K562 (cell line): ENCODE data around the gene GGT5. TPM values are rescaled to one million over a fixed set of nuclear protein-coding genes. Genes with fewer than 3 reads are reported as not detected.
"Not testable (repeated sequence)": the region's sequence is repeated elsewhere in the genome, so short reads cannot be mapped to it uniquely, and the experiment has no call there.

Experiments
- ATAC-seq: fragments of 200-7000 bp; cut with Tn5 transposase; 3 replicates; pipeline ENCODE4 v1.9.1; 2020; ENCODE audit warnings: moderate library complexity
- BruUV-seq: library from RNA; stranded (reverse); fragments of 400-500 nt; replicated peaks from 2 replicates; lab custom pipeline; 2021; lab: Mats Ljungman, UMichigan
- CTCF ChIA-PET: fragments of 300-600 bp; formaldehyde crosslinking; extraction: SDS; loops from one replicate; lab custom pipeline; 2021; ENCODE audit warnings: low intra/inter-chr PET ratio; lab: Yijun Ruan, JAX
- POLR2A ChIA-PET: fragments of 300-600, 350-650 bp; sonication (Branson Sonifier 250); formaldehyde crosslinking; extraction: SDS; loops from one replicate; lab custom pipeline; 2021; ENCODE audit warnings: antibody characterized with exemption, inconsistent platforms; lab: Yijun Ruan, JAX
- DNase-seq, 4 experiments: peaks; one replicate each; pipeline versions ENCODE4 v3.0.0 to v3.0.0-alpha.2; 2011 to 2018; ENCODE audit warnings: low spot score in 3 of 4, mixed read lengths in 3 of 4; ENCODE audit errors: extremely low read depth in 1 of 4
- FAIRE-seq: peaks from 2 replicates; lab custom pipeline; 2011; peaks lifted over from hg19 to GRCh38; lab: Jason Lieb, UNC
- H2AFZ ChIP-seq: 2 replicates; pipeline ENCODE4 v1.6.0; 2011; ENCODE audit warnings: low read depth, low read length, control low read depth, inconsistent platforms
- H3K27ac ChIP-seq: fragments of 200-600 bp; 3 replicates; pipeline ENCODE4 v1.8.0; 2011; ENCODE audit warnings: low read depth, mild to moderate bottlenecking, control low read depth, inconsistent platforms, low read length, moderate library complexity, mixed read lengths; ENCODE audit errors: extremely low read depth
- H3K27me3 ChIP-seq, 2 experiments: fragments of 300-600 bp in 1 of 2; 2 replicates in 1 of 2; 3 replicates in 1 of 2; pipeline versions ENCODE4 v1.6.0 to v1.8.0; 2011; ENCODE audit warnings: inconsistent platforms in 2 of 2, low read length in 2 of 2, mild to moderate bottlenecking in 1 of 2, mixed read lengths in 1 of 2, moderate library complexity in 1 of 2; ENCODE audit not compliant: control insufficient read depth in 2 of 2, insufficient read depth in 2 of 2
- H3K36me3 ChIP-seq: fragments of 300-600 bp; 3 replicates; pipeline ENCODE4 v1.8.0; 2011; ENCODE audit warnings: mild to moderate bottlenecking, low read length, inconsistent platforms; ENCODE audit not compliant: control insufficient read depth, insufficient read depth
- H3K4me1 ChIP-seq, 2 experiments: fragments of 200-600 bp in 1 of 2; replicated peaks in 1 of 2; 2 replicates in 1 of 2; 3 replicates in 1 of 2; pipeline versions ENCODE4 v1.5.1 to v1.8.0; 2011; ENCODE audit warnings: inconsistent platforms in 2 of 2, low read length in 2 of 2, mild to moderate bottlenecking in 1 of 2, mixed read lengths in 1 of 2, moderate library complexity in 1 of 2; ENCODE audit not compliant: control insufficient read depth in 2 of 2, insufficient read depth in 2 of 2
- H3K4me2 ChIP-seq: 2 replicates; pipeline ENCODE4 v1.6.1; 2011; ENCODE audit warnings: low read length, control low read depth, inconsistent platforms, mixed read lengths; ENCODE audit not compliant: insufficient read depth
- H3K4me3 ChIP-seq: fragments of 200-600 bp; sonication (generic), shearing (Covaris generic); 2 replicates; pipeline ENCODE4 v1.5.1; 2016; ENCODE audit warnings: control low read depth, inconsistent platforms
- H3K79me2 ChIP-seq: fragments of 200-600 bp; 3 replicates; pipeline ENCODE4 v1.8.0; 2011; ENCODE audit warnings: low read length, inconsistent platforms; ENCODE audit not compliant: control insufficient read depth, insufficient read depth
- H3K9ac ChIP-seq, 2 experiments: 2 replicates each; pipeline versions ENCODE4 v1.6.0 to v1.6.1; 2011; ENCODE audit warnings: low read depth in 2 of 2, low read length in 2 of 2, control low read depth in 1 of 2, inconsistent platforms in 1 of 2, mild to moderate bottlenecking in 1 of 2, mixed read lengths in 1 of 2; ENCODE audit not compliant: insufficient read depth in 1 of 2
- H3K9me1 ChIP-seq: one replicate; pipeline ENCODE4 v1.6.0; 2011; ENCODE audit warnings: inconsistent platforms, mild to moderate bottlenecking, low read length, moderate library complexity; ENCODE audit not compliant: control insufficient read depth, insufficient read depth
- H3K9me3 ChIP-seq: replicated peaks from 2 replicates; pipeline ENCODE4 v1.5.1; 2011; ENCODE audit warnings: low read depth, low read length, inconsistent platforms; ENCODE audit not compliant: control insufficient read depth, insufficient read depth
- H4K20me1 ChIP-seq: replicated peaks from 2 replicates; pipeline ENCODE4 v1.6.1; 2011; ENCODE audit warnings: low read length, inconsistent platforms, mixed read lengths; ENCODE audit not compliant: control insufficient read depth, insufficient read depth
- ADNP ChIP-seq: fragments of 200-800 bp; sonication (Bioruptor generic); IDR thresholded peaks from 2 replicates; pipeline ENCODE4 v1.6.1; 2016; ENCODE audit warnings: missing genetic modification characterization, missing compliant biosample characterization
- CREM ChIP-seq: IDR thresholded peaks from 2 replicates; pipeline ENCODE4 v1.6.1; 2014; ENCODE audit warnings: antibody characterized with exemption, low read depth
- KLF10 ChIP-seq: fragments of 250-450 bp; sonication (Bioruptor Pico); IDR thresholded peaks from 2 replicates; pipeline ENCODE4 v1.6.1; 2021; ENCODE audit warnings: matching md5 sums
- NRF1 ChIP-seq, 2 experiments: fragments of 450-650 bp; IDR thresholded peaks in 1 of 2; conservative IDR thresholded peaks in 1 of 2; 2 replicates each; pipeline ENCODE4 v1.6.1; 2014; ENCODE audit warnings: mild to moderate bottlenecking in 2 of 2
- WGBS: fragments of 100-300 bp; shearing (Covaris generic); methylation state at CpG from one replicate; pipeline ENCODE4 v1.1.6; 2016; ENCODE audit warnings: low coverage, mixed read lengths; ENCODE audit not compliant: insufficient coverage; ENCODE audit errors: missing lambda C conversion rate; 5-methylcytosine and 5-hydroxymethylcytosine counted together
- in situ Hi-C: fragments of 300-500 bp; cut with MboI; formaldehyde crosslinking; loops from 4 replicates; pipeline ENCODE4 v1.15.0; 2018; ENCODE audit warnings: inconsistent platforms, mixed read lengths
- intact Hi-C: fragments of 100-400 bp; cut with micrococcal nuclease; formaldehyde crosslinking; loops from 2 replicates; pipeline ENCODE4 v1.14.2; 2022
- polyA plus RNA-seq, 8 experiments: library from polyadenylated mRNA; depleted of rRNA in 4 of 8; stranded (reverse) in 5 of 8; unstranded in 3 of 8; fragments of >200 nt; fragmentation: Nextera tagmentation in 2 of 8; fragmentation: Illumina TruSeq in 1 of 8; extraction: Ambion mirVana in 2 of 8; extraction: Trizol in 1 of 8; gene quantifications; 2 replicates each; pipeline versions ENCODE4 v1.2.1 to v1.2.3, GENCODE V29; 2011 to 2014; ENCODE audit warnings: inconsistent platforms in 1 of 8, missing spikeins in 1 of 8
- total RNA-seq, 7 experiments: library from RNA; depleted of rRNA in 6 of 7; stranded (reverse); fragments of >200 nt in 6 of 7; fragmentation: Illumina TruSeq in 2 of 7; extraction: Trizol in 2 of 7; gene quantifications; 2 replicates each; pipeline versions ENCODE4 v1.2.1 to v1.2.3, GENCODE V29; 2011 to 2021; ENCODE audit warnings: low replicate concordance in 1 of 7

The GGT5 gene
- total and polyA plus RNA-seq, 9 of the 15 experiments (the other 6 are each of a cell fraction or from before 2014, with no cell fraction given): 0.07 to 0.69 (median 0.18) TPM; not detected in 4

DNA sequence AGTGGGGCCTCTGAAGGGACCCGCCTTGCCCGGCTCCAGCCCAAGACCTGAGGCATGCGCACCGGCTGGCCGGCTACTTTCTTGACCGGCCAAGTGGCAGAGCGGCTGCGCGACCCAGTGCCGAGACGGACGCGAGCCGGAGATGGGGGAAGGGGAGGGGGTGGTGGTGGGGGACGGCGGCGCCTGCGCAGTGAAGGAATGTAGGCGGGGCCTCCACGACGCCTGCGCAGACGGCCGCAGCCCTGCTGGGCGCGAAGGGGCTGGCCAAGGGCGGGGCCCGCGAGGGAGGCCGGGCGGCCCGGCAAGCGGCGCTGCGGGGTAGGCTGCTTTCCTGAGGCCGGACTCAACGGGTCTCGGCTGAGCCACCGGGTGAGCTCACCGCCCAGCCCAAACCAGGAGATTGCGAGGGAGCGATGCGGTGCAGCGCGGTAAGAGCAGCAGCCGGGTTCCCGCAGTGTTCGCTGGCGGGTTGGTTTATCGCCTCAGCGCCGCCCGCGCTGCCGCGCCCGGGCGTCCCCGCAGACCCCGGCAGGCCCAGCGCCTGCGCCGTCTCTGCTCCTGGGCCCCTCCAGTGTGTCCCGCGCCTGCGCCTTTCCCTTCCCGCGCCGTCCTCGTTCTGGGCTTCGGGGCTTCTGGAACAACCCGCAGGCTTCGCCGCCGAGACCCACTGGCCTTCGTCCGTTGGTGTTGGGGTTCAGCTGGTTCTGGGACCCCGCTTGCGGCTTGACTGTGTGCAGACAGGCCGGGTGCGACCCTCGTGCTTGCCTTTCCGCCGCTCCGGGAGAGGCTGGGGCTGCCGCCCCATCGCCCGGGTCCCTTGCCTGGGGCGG lies 25.9 kb upstream of the GGT5 start, which contains the start of gene SPECC1L (continued):
- no peak for TF ChIP-seq ADNP (tag)
- TF ChIP-seq KLF10 (CRISPR knock-in tag): no peak
- TF ChIP-seq NRF1 (conservative IDR thresholded peaks at IDR 0.05 in 1 of 2, IDR thresholded peaks at IDR 0.05 in 1 of 2): peak; percentile 93
- peak; percentile 35; the same call in 1 of the 2 replicates for TF ChIP-seq CREM

DNA sequence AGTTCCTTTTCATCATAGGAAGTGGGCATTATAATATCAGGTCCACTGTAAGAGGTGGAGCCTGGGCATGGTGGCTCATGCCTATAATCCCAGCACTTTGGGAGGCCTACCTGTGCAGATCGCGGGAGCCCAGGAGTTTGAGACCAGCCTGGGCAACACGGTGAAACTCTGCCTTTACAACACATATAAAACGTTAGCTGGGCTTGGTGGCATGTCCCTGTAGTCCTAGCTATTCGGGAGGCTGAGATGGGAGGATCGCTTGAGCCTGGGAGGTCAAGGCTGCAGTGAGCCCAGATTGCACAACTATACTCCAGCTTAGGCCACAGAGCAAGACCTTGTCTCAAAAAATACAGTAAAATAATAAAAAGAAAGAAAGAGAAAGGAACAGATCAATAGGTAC lies 21.6 kb upstream of the GGT5 start:
- peaks cover 4 to 20% of the 10 kb centered on the region in 2 experiments; a peak in 3 of 5 replicates for H3K4me1 ChIP-seq
- H4K20me1 ChIP-seq, POLR2A ChIA-PET, H3K9me1 ChIP-seq, H3K4me2 ChIP-seq, H2AFZ ChIP-seq, H3K9me3 ChIP-seq, H3K27me3 ChIP-seq, H3K4me3 ChIP-seq, H3K79me2 ChIP-seq, FAIRE-seq, intact Hi-C loops, ATAC-seq, H3K36me3 ChIP-seq, CTCF ChIA-PET, DNase-seq, H3K27ac ChIP-seq, H3K9ac ChIP-seq, BruUV-seq: not testable (repeated sequence)
- whole genome bisulfite sequencing: 50% methylated on average over 4 of the region's 6 CpGs
- in situ Hi-C loops: loop anchor here (25.0 kb wide), 1 partner anchor 1329 kb away; no protein-coding TSS in a partner anchor
